NOMO-1 treated with dmso at 0.1 percent for 144 hours (cell line): Measurements from ENCODE around the gene SIK2.

ENCODE experiments used
- DNase-seq: peaks from one replicate; lab custom pipeline; 2025; ENCODE audit not compliant: unreplicated experiment; lab: John Stamatoyannopoulos, UW

Gene SIK2

DNA sequence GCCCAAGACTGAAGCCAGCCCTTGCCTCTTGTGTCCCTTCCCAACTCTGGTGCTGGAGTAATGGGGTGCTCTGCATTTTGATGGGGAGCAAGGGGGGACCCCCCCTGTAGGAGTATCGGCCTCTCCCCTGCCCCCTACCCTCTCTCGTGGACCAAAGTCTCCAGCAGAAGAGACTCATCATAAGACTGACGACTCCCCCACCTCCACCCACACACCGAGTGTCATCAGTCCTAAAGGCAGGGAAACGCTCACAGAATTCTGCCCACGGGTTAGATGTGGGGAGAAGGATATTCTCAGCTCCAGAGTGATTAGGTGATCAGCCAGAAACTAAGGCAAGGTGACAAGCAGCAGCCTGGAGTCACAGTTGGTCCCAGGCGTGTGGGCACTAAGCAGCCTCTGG is 125.2 kb downstream of the SIK2 start:
- no peak for DNase-seq

DNA sequence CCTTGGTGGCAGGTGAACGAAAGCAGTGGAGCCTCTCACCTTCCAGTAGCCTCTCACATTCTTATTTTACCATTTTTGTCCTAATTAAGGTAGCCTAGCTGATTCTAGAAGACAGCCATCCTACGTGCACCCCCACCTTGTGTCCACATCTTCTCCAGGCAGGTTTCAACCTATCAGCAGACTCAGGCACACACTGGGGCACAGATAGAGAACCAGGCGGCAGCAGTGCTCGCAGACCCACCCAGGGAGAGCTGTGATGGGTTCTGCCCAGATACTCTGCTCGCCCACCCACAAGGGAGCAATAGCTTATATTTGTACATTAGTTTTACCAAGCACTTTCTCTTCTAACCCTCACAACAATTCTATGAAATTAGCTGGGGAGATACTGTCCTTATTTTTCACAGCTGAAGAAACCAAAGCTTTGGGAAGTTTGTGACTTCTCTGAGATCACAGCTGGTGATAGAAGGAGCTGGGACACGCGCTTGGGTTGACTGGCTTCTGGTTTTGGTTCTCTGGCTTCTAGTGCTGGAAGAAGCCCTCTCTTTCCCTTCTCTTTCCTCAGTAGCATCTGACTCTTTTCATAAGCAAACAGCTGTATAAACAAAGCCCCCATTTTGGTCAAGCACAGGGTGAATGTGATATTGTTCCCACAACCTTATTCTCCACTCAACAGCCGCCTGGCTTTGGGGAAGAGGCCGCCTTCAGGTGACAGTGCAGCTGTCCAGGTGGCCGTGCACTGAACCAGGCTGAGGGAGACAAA is 127.0 kb downstream of the SIK2 start:
- DNase-seq = no peak

DNA sequence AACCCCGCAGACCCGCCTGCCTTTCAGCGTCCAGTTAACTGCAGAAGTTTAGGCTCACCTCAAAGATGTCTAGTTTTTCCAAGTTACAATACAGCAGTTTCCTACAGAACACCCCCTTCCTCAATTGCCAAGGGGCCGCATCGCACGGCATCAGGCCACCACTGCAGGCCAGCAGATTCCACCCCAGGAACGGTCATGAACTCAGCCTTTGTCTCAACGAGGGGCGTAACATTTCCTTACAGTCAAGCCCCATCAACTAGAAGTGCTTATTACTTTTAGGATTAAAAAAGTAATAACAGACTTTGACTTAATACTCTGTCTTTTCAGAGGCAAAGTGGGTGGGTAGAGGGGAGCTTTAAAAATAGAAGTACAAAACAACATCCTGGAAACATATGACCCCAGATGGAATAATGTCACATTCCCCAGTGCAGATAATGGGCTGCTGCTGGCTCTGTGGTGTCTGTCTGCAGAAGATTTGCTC is 127.6 kb downstream of the SIK2 start:
- no peak for DNase-seq

DNA sequence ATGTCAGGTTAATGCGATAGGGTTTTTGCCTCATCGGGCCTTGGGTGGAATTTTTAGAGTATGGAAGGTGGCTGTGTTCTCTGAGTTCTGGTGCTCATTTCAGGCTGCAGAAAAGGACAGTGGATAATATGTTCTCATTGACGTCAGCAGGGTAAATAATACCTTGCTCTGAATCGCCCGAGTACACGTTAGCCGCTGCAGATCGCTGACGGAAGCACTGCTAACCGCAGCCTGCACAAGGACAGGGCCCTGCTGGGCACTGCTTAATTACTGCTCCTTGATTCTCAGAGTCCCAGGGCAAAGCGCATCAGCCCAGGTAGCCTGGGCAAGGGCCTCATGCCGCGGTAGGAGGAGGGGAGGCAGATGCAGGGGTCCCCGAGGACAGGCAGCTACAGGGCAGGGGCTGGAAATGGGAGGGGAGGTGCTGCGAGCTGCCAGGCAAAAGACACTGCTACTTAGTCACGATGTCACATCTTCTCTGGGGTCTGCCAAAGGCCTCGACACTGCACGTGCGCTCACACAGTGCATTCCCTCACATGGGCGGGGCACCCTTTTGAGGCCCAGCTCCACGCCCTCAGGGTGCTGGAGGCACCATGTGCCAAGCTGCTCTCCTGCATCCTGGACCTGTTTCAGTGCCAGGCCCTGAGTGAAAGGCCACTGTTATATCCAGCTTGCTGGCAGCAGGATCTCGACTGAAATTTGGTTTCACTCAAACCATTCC is 128.8 kb downstream of the SIK2 start:
- DNase-seq = no peak

DNA sequence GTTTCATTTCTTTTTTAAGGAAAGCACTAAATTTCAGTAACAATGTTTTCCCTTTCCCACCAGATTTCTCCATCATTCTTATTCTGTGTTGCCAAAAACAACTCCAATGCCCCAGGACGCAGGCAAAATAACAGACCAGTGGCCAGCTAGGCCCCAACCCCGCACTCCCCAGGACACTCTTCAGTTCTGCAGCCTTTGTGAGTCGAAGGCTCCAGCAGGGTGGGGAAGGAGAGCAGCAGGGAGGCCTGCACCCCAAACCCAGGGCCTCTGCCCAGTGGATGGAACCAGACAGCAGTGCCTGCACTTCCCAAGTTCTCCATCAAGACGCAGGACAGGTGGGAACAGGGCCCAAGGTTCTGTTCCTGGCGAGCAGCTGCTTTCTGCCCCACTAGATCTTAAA is 129.6 kb downstream of the SIK2 start:
- no peak for DNase-seq

DNA sequence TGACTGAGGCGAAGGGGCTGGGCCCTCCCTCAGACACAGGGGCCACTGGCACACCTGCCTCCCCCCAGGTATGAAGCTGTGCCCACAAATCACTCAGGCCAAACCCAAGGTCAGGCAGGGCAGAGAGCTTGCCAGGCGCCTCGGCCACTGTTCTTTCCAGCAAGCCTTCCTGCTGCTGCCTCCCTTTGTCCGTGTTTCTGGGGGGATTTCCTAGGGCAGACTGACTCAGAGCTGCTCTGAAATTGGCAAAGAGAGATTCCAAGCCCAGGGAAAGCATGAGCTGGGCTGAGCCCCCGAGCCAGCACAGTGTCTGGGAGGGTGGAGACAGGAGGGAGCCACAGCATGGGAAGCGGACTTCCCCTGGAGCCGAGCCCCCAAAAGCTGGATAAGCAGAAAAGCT is 130.8 kb downstream of the SIK2 start:
- no peak for DNase-seq

DNA sequence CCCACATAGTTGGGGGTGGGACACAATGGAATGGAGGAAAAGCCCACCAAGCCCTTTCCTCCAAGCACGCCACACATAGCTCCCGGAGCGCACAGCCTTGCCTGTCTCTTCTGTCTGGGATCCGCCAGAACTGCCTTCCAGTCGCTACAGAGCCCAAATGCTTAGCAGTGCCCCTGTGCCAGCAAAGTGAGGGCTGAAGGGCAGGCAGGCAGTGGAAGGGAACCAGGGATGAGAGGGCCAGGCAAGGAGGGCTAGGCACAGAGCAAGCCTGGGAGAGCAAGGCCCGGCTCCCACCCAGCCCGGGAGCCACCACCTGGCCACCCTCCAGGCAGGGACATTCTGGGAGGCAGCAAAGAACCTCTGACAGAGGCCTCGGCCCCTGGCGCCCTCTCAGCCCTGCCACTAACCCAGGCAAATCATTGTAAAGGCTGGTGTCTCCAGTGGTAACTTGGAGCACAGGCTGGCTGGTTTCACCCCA is 131.4 kb downstream of the SIK2 start:
- no peak for DNase-seq

DNA sequence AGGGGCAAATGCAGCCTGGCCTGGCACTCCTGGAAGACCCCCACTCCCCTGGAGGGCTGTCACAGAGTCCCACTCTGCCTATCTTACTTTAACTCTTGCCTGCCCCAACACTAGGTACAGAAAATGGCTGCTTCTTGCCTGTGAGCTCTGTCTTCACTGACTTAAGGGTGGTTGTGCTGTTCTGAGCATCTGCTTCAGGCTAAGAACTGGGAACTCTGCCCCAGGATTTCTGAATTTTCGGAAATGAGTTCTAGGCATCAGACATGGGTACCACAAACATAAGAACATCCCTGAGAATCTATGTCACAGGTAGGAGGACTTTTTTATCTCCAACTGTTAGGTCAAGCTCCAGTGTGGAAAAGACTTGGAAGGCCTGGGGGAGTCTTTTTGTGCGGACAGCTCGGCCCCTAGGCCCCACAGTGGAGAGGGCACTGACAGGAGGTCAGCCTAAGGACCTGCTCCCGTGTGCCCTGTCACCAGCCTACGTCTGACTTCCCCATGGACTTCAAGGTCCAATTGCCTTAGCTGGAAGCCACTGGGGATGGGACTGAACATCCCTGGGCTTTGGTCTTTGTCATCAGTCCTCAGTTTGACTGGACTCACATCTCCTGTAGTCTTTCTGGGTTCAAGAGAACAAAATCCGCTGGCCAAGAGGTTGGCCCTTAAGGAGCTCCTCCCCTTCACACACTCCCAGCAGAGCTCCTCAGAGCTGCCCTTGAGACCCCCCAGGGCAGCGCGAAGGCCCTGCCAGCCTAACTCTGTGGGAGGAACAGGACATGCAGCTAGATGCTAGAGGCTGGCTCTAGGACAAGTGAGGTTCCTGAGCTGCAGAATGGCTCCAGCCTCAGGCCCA is 132.1 kb downstream of the SIK2 start:
- DNase-seq = no peak

DNA sequence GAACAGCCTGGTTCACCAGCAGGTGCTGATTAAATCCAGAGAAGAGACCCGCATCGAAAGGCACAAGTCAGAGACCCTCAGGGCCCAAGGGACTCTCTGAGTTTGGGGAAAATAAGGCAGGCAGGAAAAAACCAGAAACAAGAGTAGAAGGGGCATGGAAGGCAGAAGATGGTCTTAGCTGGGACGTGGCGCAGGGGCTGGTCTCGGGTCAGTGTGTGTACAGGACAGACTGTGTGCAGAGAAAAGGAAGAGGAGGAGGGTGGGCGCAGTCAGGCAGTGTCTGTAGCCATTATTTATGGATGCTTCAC is 132.7 kb downstream of the SIK2 start:
- no peak for DNase-seq

DNA sequence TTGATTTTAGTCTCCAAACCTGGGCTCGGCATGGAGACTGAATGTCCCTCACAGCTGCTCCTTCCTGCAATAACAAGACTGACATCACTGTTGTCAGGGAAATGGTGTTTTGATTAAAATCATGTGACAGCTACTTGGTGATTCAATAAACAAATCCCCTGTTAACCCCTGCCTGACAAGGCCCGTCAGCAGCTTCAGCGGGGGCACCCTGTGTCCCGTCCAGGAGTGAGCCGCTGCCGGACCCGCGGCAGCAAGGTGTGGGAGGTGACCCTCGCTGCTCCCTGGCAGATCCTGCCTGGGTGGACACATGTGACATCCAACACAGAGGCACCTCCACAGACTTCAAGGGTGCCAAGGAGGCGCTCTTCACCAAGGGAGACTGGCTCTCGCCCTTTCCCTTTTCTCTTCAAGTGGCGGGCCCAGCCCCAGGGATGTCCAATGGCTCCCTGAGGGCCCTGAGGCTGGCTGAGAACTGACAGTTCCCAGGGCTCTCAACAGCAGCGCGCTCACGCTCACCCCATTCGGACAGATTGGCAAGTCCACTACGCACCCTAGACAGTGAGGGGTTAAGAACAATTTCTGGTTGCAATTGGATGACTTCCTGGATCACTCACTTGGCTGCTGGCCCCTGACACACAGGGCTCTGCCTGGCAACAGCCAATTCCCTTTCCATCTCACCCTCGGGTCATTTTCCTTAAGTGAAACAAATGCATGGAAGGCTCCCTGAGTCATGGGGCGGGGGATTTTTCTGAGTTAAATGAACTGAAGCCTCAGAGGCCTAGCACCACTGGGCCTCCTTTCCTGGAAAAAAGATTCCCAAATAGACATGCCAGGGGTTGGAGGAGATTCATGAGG is 133.2 kb downstream of the SIK2 start:
- DNase-seq = no peak

DNA sequence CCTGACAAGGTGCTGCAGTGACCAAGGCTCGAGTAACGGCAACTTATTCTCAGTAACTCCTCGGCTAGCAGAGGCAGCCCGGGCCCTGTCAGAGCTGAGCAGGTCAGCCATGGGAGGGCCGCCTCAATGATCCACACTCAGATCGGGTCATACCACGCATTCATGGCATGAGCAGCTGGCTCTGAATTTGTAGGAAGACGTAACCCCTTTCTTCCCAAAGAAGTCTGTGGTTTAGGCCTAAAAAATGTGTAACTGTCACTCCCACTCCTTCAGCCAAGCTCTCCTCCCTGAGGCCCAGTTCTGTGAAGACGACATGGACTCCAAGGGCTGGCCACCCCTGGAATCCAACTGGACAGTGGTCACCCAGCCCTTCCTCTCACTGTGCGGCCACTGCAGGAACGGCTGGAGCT is 133.9 kb downstream of the SIK2 start:
- no peak for DNase-seq

DNA sequence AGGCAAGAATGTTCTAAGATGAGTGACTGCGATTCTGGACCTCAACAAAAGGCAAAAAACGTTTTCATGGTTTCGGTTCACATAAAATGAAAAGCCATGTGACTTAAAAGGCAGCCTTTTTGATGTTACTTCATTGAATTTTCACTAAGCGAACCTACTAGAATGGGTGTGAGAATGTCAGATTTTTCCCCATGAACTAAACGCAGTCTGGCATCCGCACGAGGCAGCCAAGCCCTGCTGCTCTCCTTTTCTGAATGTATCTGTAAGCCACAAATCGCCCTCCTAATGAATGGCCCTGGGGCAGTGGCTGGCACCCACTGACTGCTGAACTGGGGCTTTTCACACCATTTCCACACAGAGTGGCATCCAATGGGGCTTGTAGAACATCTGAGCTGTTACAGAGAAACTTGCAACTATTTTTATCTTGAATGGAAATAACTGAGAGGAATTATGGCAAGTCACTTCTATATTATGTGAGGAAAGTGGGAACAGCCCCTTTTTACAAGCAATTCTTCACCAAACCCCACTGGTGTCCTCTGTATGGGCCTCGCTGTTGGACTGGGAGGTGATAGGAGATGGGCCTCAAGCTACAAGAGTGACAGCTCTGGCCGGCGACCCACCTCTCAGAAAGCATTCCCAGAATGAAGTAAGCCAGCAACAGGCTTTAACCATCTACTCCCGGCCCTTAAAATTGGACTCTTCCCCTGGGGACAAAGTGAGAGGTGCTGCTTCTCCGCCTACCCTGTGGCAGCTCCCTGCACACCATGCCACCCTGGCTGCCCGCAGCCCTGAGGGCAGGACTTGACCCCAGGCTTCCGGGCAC is 134.6 kb downstream of the SIK2 start:
- DNase-seq = no peak

DNA sequence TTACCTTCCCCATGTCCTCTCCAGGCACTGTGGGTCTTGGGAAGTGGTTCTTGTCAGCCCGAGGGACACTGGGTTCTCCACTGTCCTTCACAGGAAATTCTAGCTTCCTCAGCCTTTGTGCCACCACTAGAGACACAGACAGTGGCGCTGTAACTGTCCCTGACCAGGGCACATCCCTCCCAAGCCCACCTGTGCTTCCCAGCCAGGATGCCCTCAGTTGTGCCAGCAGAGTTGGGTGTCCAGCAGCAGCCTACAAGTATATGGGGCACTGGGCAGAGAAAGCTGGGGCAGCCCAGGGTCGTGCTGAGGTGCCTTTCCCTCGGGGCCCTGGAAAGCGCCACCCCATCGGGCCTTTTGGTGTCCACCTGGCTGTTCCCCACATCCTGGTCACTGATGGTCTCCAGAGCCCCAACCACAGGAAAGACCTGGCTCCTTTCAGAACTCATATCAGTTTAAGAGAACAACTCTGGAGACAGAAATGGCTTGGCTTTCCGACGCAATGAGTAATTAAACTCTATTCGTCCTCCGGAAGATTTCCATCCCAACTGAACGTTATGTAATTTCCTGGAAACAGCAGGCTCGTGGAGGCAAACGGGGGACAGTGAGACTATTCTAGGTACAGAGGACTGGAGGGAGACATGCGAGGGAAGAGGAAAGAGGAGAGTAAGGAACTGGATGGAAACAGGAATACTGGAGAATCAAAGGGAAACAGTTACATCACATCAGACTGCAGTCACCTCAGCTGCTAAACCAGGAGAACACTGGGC is 135.4 kb downstream of the SIK2 start:
- DNase-seq = no peak

DNA sequence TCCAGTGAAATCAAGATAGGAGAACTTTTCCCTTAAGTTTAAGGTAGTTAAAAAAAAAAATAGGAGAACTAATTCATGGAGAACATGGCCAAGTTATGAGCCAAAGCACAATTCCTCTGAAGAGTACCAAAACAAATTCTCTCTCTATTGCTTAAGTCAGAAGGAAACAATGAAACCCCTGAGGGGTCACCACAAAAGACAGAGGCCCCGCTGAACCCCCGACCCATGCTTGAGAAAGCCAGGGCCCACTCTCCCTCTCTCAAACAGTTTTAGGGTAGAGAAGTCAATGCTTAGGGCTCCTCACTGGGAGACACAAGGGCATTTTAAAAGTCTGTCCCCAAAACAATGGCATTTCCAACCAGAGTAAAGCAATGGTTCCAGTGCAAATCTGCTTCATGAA is 137.1 kb downstream of the SIK2 start:
- DNase-seq = no peak

DNA sequence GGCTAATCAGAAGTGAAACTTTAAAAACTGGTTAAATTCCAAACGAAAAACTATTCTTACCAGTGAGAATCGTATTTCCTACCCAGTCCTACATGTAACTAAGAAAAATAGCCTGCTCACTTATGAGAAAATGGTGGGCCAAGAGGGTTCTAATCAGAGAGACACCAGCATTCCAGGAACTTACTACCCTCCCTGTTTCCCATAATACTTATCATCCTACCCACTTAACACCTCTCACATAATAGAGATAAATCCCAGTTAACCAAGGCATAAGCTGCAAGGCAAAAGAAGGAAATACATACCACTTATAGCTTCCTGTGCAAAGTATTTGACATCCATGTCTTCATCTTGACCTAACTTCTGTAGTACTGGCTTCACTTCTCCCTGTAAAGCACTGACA is 139.5 kb downstream of the SIK2 start:
- DNase-seq = no peak

DNA sequence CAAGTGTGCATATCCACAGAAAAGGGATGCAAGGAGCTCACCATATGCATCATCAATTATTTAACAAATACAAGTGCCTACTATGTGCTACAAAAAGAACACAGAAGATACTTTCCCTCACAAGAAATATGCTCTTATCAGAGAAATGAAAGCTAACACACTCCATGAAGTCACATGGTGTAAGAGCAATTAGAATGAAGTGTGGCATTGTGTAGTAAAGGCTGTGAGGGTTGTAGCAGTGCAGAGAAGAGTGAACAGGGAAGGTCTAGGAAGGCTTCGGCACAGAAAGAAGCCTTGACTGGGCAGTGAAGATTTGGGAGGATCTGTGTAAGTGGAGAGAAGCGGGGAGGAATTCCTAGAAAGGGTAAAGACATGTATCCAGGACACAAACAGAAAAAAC is 141.5 kb downstream of the SIK2 start:
- no peak for DNase-seq

DNA sequence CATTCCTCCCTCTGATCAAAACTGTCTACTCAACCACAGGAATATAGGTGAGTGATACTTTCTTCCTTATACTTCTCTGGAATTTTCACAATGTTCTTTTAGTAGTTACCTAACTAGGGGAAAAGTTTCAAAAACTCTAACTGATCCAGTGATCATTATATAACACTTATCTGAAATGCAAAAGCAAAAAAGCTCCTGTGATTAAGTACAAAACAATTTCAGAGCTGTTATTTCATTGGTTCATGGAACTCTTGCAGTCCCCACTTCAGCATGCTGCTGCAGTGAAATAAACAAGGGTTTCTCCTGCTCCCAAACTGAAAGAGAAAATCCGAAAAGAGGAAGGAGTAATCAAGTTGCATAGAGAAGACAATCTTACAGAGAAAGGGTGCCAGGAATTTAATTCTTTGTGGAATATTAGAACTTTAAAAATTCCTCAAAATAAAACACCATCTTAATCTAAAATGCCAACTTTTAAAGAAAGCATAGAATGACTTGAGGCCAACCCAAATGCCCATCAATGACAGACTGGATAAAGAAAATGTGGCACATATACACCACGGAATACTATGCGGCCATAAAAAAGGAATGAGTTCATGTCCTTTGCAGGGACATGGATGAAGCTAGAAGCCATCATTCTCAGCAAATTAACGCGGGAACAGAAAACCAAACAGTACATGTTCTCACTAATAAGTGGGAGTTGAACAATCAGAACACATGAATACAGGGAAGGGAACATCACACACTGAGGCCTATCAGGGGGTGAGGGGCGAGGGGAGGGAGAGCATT is 143.7 kb downstream of the SIK2 start:
- DNase-seq = no peak

DNA sequence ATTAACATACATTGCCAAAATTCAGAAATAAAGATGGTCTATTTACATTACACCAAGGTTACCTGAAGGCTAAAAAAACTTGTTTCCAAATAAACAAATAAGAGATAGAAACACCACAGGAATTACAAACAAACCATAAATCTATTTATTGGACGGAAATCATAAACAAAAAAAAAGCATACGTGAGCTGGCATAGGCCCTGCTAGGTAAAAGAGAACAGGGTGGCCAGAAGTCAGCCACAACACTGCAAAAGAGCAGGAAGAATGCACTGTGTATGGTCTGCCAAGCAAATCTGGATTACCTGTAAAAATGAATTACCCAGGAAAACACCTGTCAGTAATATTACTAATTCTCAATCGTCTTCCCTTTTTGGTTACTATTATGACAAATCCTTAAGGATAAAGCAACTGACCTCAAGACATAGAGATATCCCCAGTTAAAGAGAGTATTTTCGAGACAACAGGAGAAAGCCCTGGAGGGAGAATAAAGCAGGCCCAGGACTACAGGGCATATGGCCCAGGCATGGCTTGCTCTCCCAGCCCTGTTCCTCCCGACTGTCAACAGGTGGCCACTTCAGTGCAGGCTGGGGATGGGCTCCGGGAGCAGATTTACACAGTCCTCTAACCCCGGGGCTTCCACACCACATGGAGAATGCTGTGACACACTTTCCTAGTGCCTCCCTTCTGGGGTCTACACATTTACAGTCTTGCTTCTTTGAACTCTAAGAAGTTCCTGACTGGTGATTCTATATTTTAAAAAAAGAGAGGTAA is 146.0 kb downstream of the SIK2 start:
- no peak for DNase-seq
